Cardiac muscle cell (in vitro differentiated cells and primary cell): Measurements from ENCODE around the gene WNT3. TPM values are rescaled to one million over a fixed set of nuclear protein-coding genes. Genes with fewer than 3 reads are reported as not detected.

Experiments
- DNase-seq, 2 donors: peaks; one replicate each; pipeline versions ENCODE4 v3.0.0 to v3.0.0-alpha.2; 2010 to 2017; ENCODE audit warnings: low read depth in 1 of 2, low spot score in 1 of 2
- H3K27ac ChIP-seq: fragments of 200-600 bp; sonication (generic); 2 replicates; pipeline ENCODE4 v1.5.1; 2016
- H3K27me3 ChIP-seq: fragments of 200-600 bp; sonication (generic); 2 replicates; pipeline ENCODE4 v1.6.0; 2016; ENCODE audit warnings: control low read depth
- H3K36me3 ChIP-seq: fragments of 200-600 bp; sonication (generic); 2 replicates; pipeline ENCODE4 v1.5.1; 2016; ENCODE audit warnings: control low read depth
- H3K4me1 ChIP-seq: fragments of 200-600 bp; sonication (generic); 2 replicates; pipeline ENCODE4 v1.8.1; 2017; ENCODE audit warnings: low read depth, mild to moderate bottlenecking, mixed run types
- H3K4me3 ChIP-seq: fragments of 200-600 bp; sonication (generic); 2 replicates; pipeline ENCODE4 v1.5.1; 2016; ENCODE audit warnings: mild to moderate bottlenecking
- H3K9me3 ChIP-seq: fragments of 200-600 bp; sonication (generic); 2 replicates; pipeline ENCODE4 v1.5.1; 2017; ENCODE audit warnings: low read depth, mild to moderate bottlenecking, control low read depth
- CTCF ChIP-seq: IDR thresholded peaks from 2 replicates; pipeline ENCODE4 v1.5.1; 2012; ENCODE audit warnings: low read depth, mild to moderate bottlenecking, low read length
- polyA plus RNA-seq: library from polyadenylated mRNA; unstranded; fragments of >200 nt; fragmentation: Nextera tagmentation; extraction: Ambion mirVana; gene quantifications from 2 replicates; pipeline ENCODE4 v1.2.1, GENCODE V29; 2016
- total RNA-seq: library from RNA; depleted of rRNA; stranded (reverse); fragments of >200 nt; gene quantifications from 2 replicates; pipeline ENCODE4 v1.2.3, GENCODE V29; 2016

Gene WNT3
- total and polyA plus RNA-seq, 2 experiments from 2014 or later, result 5.8 to 7.3 TPM

- Histone ChIP-seq H3K4me3 (no peak overlapping the region), H3K9me3 (no peaks in the 10 kb centered on the region), H3K4me1 (peaks cover 4% of the 10 kb centered on the region), H3K36me3 (no peaks in the 10 kb centered on the region), H3K27me3 (no peaks in the 10 kb centered on the region), H3K27ac (no peak overlapping the region)
- TF ChIP-seq CTCF, result no peak
- DNase-seq, result no peak
These were observed 29.7 kb downstream of the WNT3 start for GRCh38 chr17:46788796-46789195.

DNA sequence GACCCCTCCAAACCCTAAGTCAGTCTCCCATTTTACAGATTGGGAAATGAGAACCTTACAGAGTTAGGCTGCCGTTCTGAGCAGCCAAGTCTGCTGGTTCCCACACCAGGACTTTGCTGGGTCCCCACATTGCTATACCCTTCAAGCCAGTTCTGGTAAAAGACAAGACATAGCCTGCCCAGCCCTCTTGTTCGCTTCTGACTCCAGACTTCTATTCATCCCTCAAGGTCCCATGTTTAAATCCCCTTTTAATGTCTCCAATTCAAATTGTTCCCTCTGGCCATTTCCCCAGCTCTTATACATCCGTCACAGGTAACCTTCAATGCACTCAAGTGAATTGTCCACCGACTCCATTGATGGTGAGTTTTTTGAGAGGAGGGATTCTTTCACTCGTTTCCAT, 30.2 kb downstream of the WNT3 start:
- TF ChIP-seq CTCF, result no peak
- Histone ChIP-seq H3K27ac (no peak overlapping the region), H3K9me3 (no peaks in the 10 kb centered on the region), H3K4me1 (peaks cover 4% of the 10 kb centered on the region), H3K27me3 (no peaks in the 10 kb centered on the region), H3K4me3 (no peak overlapping the region), H3K36me3 (no peaks in the 10 kb centered on the region)
- no peak for DNase-seq

DNA sequence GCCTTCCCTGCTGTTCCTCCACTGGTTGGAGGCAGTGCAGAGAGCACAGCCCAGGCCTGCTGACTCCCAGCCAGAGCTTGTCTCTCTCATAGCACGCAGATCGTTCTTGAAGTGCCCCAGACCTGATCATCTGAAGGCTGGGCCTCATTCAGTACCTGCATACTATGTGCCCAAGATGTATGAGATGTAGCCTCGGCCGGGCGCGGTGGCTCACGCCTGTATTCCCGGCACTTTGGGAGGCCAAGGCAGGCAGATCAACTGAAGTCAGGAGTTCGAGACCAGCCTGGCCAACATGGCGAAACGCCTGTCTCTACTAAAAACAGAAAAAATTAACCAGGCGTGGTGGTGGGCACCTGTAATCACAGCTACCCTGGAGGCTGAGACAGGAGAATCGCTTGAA, 31.0 kb downstream of the WNT3 start:
- no peak for DNase-seq
- Histone ChIP-seq H3K4me3 (no peak overlapping the region), H3K9me3 (no peaks in the 10 kb centered on the region), H3K4me1 (peaks cover 4% of the 10 kb centered on the region), H3K27me3 (no peaks in the 10 kb centered on the region), H3K36me3 (no peaks in the 10 kb centered on the region), H3K27ac (no peak overlapping the region)
- TF ChIP-seq CTCF, result no peak

DNA sequence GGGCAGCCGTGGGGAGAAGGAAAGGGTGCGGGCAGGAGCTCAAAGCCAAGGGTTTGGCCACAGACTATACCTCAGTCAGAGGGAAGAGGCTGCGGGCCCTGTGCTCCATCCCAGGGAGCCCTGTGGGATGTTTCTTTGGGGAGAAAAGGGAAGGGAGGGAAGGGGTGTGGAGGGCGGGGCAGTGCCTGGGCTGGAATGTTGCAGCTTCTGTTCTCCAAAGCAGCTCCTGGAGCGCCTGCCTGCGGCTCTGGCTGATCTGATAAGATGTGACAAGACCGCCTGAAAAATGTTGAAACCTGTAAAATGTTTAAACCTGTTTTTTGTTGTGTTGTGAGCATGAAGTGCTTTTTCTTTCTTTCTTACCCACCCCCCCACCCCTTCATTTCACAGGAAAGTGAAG, 32.8 kb downstream of the WNT3 start:
- H3K27me3 ChIP-seq, result no peaks in the 10 kb centered on the region
- H3K4me3 ChIP-seq, result no peak overlapping the region
- no peaks in the 10 kb centered on the region for H3K9me3 ChIP-seq
- H3K27ac ChIP-seq, result no peak overlapping the region
- TF ChIP-seq CTCF, result no peak
- peaks cover 4% of the 10 kb centered on the region for H3K4me1 ChIP-seq
- H3K36me3 ChIP-seq, result no peaks in the 10 kb centered on the region
- DNase-seq, result peak in 1 of 2 donors; percentile 36

DNA sequence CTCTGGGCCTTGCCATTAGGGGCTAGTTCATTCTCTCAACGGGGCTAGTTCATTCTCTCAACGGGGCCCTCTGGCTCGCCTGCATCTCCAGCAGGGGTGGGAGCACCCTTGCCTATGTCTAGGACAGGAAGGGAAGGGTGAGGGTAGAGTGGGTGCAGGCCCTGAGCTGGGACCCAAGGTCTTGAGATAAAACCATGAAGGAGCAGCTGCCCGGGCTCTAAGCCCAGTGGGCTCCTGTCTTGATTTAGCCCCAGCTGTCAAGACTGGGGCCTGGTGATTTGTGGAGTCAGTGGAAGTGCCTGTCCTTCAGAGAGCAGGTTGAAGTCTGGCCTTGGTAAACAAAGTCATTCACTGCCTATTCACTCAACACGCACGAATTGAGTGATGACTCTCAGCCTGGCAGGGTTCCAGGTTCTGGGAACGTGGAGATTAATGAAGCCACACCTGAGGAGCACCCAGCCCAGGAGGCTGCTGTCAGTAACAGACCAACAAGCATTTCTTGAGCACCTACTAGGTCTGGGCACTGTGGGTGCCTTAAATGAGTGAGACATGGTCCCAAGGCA, 35.4 kb downstream of the WNT3 start:
- no peak overlapping the region for H3K4me3 ChIP-seq
- no peaks in the 10 kb centered on the region for H3K36me3 ChIP-seq
- H3K9me3 ChIP-seq, result no peaks in the 10 kb centered on the region
- H3K27me3 ChIP-seq, result no peaks in the 10 kb centered on the region
- no peak for DNase-seq
- no peak for TF ChIP-seq CTCF
- H3K27ac ChIP-seq, result no peak overlapping the region
- peaks cover 4% of the 10 kb centered on the region for H3K4me1 ChIP-seq
